NCI-H2081 treated with DMSO at 0.1 percent for 48 hours (cell line): ENCODE data around the gene MED12.

ENCODE experiments used
- DNase-seq: peaks from one replicate; lab custom pipeline; 2025; lab: John Stamatoyannopoulos, UW

The MED12 gene

GRCh38 chrX:71107762-71108360, 10.5 kb upstream of the MED12 start:
- no peak for DNase-seq

GRCh38 chrX:71109051-71109450, 9.3 kb upstream of the MED12 start:
- no peak for DNase-seq

GRCh38 chrX:71111141-71111843, 7.1 kb upstream of the MED12 start, which contains the start of gene IL2RG:
IL2RG (minus strand) TSS chrX:71111577; CDS start chrX:71111539, 38 bp downstream.
- DNase-seq, result no peak

GRCh38 chrX:71111921-71112431, 6.4 kb upstream of the MED12 start:
- DNase-seq, result no peak

- no peak for DNase-seq
Measured at GRCh38 chrX:71117358-71117757, 1.0 kb upstream of the MED12 start.

- DNase-seq, result no peak
Measured at GRCh38 chrX:71118985-71119535, 664 bp downstream of the MED12 start.

- DNase-seq, result no peak
Measured at GRCh38 chrX:71128166-71128833, 9.9 kb downstream of the MED12 start.

- DNase-seq, result no peak
Measured at GRCh38 chrX:71128915-71129765, 10.7 kb downstream of the MED12 start.

- no peak for DNase-seq
Measured at GRCh38 chrX:71131510-71131909, 13.1 kb downstream of the MED12 start.

GRCh38 chrX:71140440-71140839, 22.0 kb downstream of the MED12 start:
- DNase-seq, result no peak

- no peak for DNase-seq
Measured at GRCh38 chrX:71143508-71143907, 25.1 kb downstream of the MED12 start.

- DNase-seq, result no peak
Measured at GRCh38 chrX:71144651-71145050, 26.3 kb downstream of the MED12 start, which contains the start of gene NLGN3. NLGN3 (plus strand) TSS chrX:71144841; CDS start chrX:71147750, 2,909 bp downstream.

- no peak for DNase-seq
Measured at GRCh38 chrX:71147496-71148277, 29.3 kb downstream of the MED12 start.

GRCh38 chrX:71148278-71148663, 29.9 kb downstream of the MED12 start:
- no peak for DNase-seq

GRCh38 chrX:71151366-71151765, 33.0 kb downstream of the MED12 start:
- DNase-seq, result no peak

GRCh38 chrX:71154196-71154595, 35.8 kb downstream of the MED12 start:
- DNase-seq, result no peak

- no peak for DNase-seq
Measured at GRCh38 chrX:71154641-71155040, 36.2 kb downstream of the MED12 start.

GRCh38 chrX:71158603-71159002, 40.2 kb downstream of the MED12 start:
- DNase-seq, result no peak

GRCh38 chrX:71159335-71159734, 40.9 kb downstream of the MED12 start:
- no peak for DNase-seq

- no peak for DNase-seq
Measured at GRCh38 chrX:71160475-71160874, 42.1 kb downstream of the MED12 start.

- DNase-seq, result no peak
Measured at GRCh38 chrX:71162981-71163380, 44.6 kb downstream of the MED12 start.
